HFF-Myc (cell line): ENCODE measurements around the gene SCAP.
"Not testable (repeated sequence)": the region's sequence is repeated elsewhere in the genome, so short reads cannot be mapped to it uniquely, and the experiment has no call there.

ENCODE experiments used
- DNase-seq: peaks from one replicate; pipeline ENCODE4 v3.0.0-alpha.2; 2011; ENCODE audit warnings: low read depth; ENCODE audit errors: extremely low read depth
- H3K4me3 ChIP-seq: replicated peaks from 2 replicates; pipeline ENCODE4 v1.5.1; 2011; ENCODE audit warnings: low read depth, mild to moderate bottlenecking, control low read depth, low read length
- CTCF ChIP-seq: IDR thresholded peaks from 2 replicates; pipeline ENCODE4 v1.5.1; 2012; ENCODE audit warnings: mild to moderate bottlenecking, low read depth, low read length, control low read depth; ENCODE audit errors: missing control alignments

SCAP gene

GRCh38 chr3:47374587-47374986 lies 101.2 kb downstream of the SCAP start:
- DNase-seq = no peak
- no peak overlapping the region for H3K4me3 ChIP-seq
- no peak for TF ChIP-seq CTCF

- no peak for DNase-seq
- no peak overlapping the region for H3K4me3 ChIP-seq
- TF ChIP-seq CTCF = peak; percentile 16
Measured at GRCh38 chr3:47370887-47371697, 104.6 kb downstream of the SCAP start.

GRCh38 chr3:47370020-47370419 lies 105.7 kb downstream of the SCAP start:
- not testable (repeated sequence) for H3K4me3 ChIP-seq, DNase-seq

- no peak overlapping the region for H3K4me3 ChIP-seq
- no peak for DNase-seq
- TF ChIP-seq CTCF = no peak
Measured at GRCh38 chr3:47367631-47368030, 108.1 kb downstream of the SCAP start.

GRCh38 chr3:47366833-47367232 lies 108.9 kb downstream of the SCAP start:
- no peak for TF ChIP-seq CTCF
- H3K4me3 ChIP-seq = no peak overlapping the region
- DNase-seq = no peak

GRCh38 chr3:47365213-47366153 lies 110.3 kb downstream of the SCAP start:
- TF ChIP-seq CTCF = no peak
- DNase-seq = peak; percentile 61
- no peak overlapping the region for H3K4me3 ChIP-seq
